HepG2 (cell line): Measurements from ENCODE around the gene COQ5. TPM values are rescaled to one million over a fixed set of nuclear protein-coding genes. Genes with fewer than 3 reads are reported as not detected.
A peak's percentile ranks its signal among the peaks of the same experiment; 100 is the strongest.

ENCODE experiments used
- FOXK2 ChIP-seq: fragments of 450-650 bp; IDR thresholded peaks from 2 replicates; pipeline ENCODE4 v1.6.1; 2016
- ISL2 ChIP-seq: sonication (generic); formaldehyde crosslinking; IDR thresholded peaks from 2 replicates; pipeline ENCODE4 v1.5.0; 2020; ENCODE audit warnings: missing genetic modification reagents
- KMT2B ChIP-seq: IDR thresholded peaks from 2 replicates; pipeline ENCODE4 v1.6.1; 2016; ENCODE audit warnings: missing genetic modification reagents, missing compliant biosample characterization
- MAFF ChIP-seq: IDR thresholded peaks from 2 replicates; pipeline ENCODE4 v1.6.1; 2011; ENCODE audit warnings: low read depth, low read length, improper control_type of control experiment
- MIER3 ChIP-seq: IDR thresholded peaks from 2 replicates; pipeline ENCODE4 v1.6.1; 2016; ENCODE audit warnings: missing compliant biosample characterization, borderline replicate concordance
- NPAS2 ChIP-seq: sonication (generic); formaldehyde crosslinking; IDR thresholded peaks from 2 replicates; pipeline ENCODE4 v1.8.0; 2022; ENCODE audit warnings: mild to moderate bottlenecking, missing genetic modification reagents, borderline replicate concordance
- PHF20 ChIP-seq: sonication (generic); formaldehyde crosslinking; IDR thresholded peaks from 2 replicates; pipeline ENCODE4 v1.5.0; 2020; ENCODE audit warnings: mild to moderate bottlenecking, missing genetic modification reagents
- XBP1 ChIP-seq: sonication (generic); formaldehyde crosslinking; IDR thresholded peaks from 2 replicates; pipeline ENCODE4 v1.5.0; 2020; ENCODE audit warnings: missing genetic modification reagents
- ZBTB14 ChIP-seq: sonication (generic); formaldehyde crosslinking; IDR thresholded peaks from 2 replicates; pipeline ENCODE4 v1.4.0; 2020; ENCODE audit warnings: missing genetic modification reagents
- ZNF619 ChIP-seq: sonication (generic); formaldehyde crosslinking; IDR thresholded peaks from 2 replicates; pipeline ENCODE4 v1.4.0; 2020; ENCODE audit warnings: mild to moderate bottlenecking, missing genetic modification reagents
- ZNF646 ChIP-seq: sonication (generic); formaldehyde crosslinking; IDR thresholded peaks from 2 replicates; pipeline ENCODE4 v1.9.0; 2021; ENCODE audit warnings: mild to moderate bottlenecking, missing genetic modification reagents
- ZNF691 ChIP-seq: sonication (generic); formaldehyde crosslinking; IDR thresholded peaks from 2 replicates; pipeline ENCODE4 v1.4.0; 2020; ENCODE audit warnings: missing genetic modification reagents, low read depth, mild to moderate bottlenecking, borderline replicate concordance
- ZNF724P ChIP-seq: sonication (generic); formaldehyde crosslinking; IDR thresholded peaks from 2 replicates; pipeline ENCODE4 v1.8.0; 2022; ENCODE audit warnings: missing genetic modification reagents, borderline replicate concordance
- ZNF781 ChIP-seq: sonication (generic); formaldehyde crosslinking; IDR thresholded peaks from 2 replicates; pipeline ENCODE4 v1.5.1; 2020; ENCODE audit warnings: borderline replicate concordance, mild to moderate bottlenecking, missing genetic modification reagents; ENCODE audit errors: not compliant biosample characterization
- polyA plus RNA-seq, 8 experiments: library from polyadenylated mRNA; depleted of rRNA in 3 of 8; stranded (reverse) in 7 of 8; unstranded in 1 of 8; fragments of >200 nt; fragmentation: Illumina TruSeq in 4 of 8; extraction: Trizol in 4 of 8; gene quantifications; 2 replicates each; pipeline versions ENCODE4 v1.2.1 to v1.2.3, GENCODE V29; 2011 to 2016; ENCODE audit warnings: low read depth in 4 of 8, missing spikeins in 1 of 8, mixed read lengths in 1 of 8; ENCODE audit not compliant: insufficient read depth in 1 of 8
- total RNA-seq, 5 experiments: library from RNA; depleted of rRNA; stranded (reverse); fragments of >200 nt; fragmentation: Illumina TruSeq; extraction: Trizol; gene quantifications; 2 replicates each; pipeline ENCODE4 v1.2.3, GENCODE V29; 2016; ENCODE audit warnings: low read depth in 1 of 5
- TF ChIP-seq, protein P1 (sequence below): sonication (generic); formaldehyde crosslinking; IDR thresholded peaks from 2 replicates; pipeline ENCODE4 v1.5.1; 2020; ENCODE audit warnings: missing genetic modification reagents, mild to moderate bottlenecking, borderline replicate concordance
- TF ChIP-seq, protein P2 (sequence below): sonication (generic); formaldehyde crosslinking; IDR thresholded peaks from 2 replicates; pipeline ENCODE4 v1.5.0; 2020; ENCODE audit warnings: mild to moderate bottlenecking, missing genetic modification reagents

Gene COQ5
- total and polyA plus RNA-seq, 2 of the 13 experiments (the other 11 are each of a cell fraction or from before 2014, with no cell fraction given), result 36.4 to 41.5 TPM

DNA sequence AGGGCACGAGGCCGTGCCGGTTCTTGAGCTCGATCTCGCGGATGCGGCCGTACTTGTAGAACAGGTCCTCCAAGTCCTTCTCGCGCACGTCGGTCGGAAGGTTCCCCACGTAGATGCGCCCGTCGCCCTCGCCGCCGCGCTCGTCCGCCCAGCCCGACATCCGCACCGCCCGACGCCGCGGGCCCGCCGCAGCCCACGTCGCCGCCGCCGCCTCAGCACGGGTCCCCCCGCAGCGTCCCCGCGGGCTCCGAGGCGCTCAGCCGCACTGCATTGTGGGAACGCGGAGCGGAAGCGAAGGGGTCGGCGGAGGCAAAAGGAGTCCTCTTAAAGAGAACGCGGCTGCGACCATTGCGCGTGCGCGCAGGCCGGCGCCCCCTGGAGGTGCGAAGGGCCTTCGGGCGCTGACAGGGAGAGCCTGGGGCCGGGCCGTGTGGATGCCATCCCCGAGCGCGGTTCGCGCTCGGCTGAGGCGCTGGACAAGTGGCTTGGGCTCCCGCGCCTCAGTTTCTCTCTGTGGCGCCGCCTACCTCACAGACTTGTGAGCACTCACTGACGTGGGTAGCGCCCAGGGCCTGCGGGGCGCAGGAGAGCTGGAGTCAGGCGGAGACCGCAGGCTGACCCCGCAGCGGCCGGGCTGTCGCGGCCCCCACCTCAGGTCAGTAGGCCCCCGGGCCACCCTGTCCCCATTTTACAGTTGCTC is 59.4 kb downstream of the COQ5 start, which contains the start of gene SRSF9 (continued):
- TF ChIP-seq ZNF646 (CRISPR knock-in tag) (no peak), MIER3 (peak; percentile 30; the same call in 1 of the 2 replicates), FOXK2 (no peak), ISL2 (peak; percentile 58; the same call in 1 of the 2 replicates), MAFF (no peak), ZNF691 (CRISPR knock-in tag) (no peak), ZBTB14 (CRISPR knock-in tag) (no peak), ZNF619 (no peak), NPAS2 (no peak), ZNF724P (CRISPR knock-in tag) (no peak; the same call in 1 of the 2 replicates), PHF20 (CRISPR knock-in tag) (peak; percentile 62; the same call in 1 of the 2 replicates), ZNF781 (peak; percentile 65), KMT2B (CRISPR knock-in tag) (peak; percentile 65; the same call in 1 of the 2 replicates), XBP1 (CRISPR knock-in tag) (no peak)
- TF ChIP-seq, protein P1, sequence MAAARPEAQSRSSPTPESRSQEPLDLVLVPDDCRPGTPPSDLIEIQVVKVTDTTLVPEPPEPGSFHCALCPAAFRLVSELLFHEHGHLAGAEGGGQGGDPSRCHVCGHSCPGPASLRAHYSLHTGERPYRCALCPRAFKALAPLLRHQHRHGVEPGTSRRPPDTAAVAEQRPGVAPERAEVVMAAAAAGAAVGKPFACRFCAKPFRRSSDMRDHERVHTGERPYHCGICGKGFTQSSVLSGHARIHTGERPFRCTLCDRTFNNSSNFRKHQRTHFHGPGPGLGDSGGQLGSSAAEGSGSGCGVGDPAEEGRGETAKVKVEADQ (CRISPR knock-in tag), result peak; percentile 54; the same call in 1 of the 2 replicates
- TF ChIP-seq, protein P2, sequence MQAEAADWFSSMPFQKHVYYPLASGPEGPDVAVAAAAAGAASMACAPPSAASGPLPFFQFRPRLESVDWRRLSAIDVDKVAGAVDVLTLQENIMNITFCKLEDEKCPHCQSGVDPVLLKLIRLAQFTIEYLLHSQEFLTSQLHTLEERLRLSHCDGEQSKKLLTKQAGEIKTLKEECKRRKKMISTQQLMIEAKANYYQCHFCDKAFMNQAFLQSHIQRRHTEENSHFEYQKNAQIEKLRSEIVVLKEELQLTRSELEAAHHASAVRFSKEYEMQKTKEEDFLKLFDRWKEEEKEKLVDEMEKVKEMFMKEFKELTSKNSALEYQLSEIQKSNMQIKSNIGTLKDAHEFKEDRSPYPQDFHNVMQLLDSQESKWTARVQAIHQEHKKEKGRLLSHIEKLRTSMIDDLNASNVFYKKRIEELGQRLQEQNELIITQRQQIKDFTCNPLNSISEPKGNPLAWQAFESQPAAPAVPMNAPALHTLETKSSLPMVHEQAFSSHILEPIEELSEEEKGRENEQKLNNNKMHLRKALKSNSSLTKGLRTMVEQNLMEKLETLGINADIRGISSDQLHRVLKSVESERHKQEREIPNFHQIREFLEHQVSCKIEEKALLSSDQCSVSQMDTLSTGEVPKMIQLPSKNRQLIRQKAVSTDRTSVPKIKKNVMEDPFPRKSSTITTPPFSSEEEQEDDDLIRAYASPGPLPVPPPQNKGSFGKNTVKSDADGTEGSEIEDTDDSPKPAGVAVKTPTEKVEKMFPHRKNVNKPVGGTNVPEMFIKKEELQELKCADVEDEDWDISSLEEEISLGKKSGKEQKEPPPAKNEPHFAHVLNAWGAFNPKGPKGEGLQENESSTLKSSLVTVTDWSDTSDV (CRISPR knock-in tag), result no peak; the same call in 1 of the 2 replicates
